GM12873 (cell line): ENCODE data around the gene MED10.

Experiments
- TF ChIP-seq, protein P1 (sequence below): IDR thresholded peaks from 2 replicates; pipeline ENCODE4 v1.5.1; 2012; ENCODE audit warnings: low read depth, mild to moderate bottlenecking, moderate library complexity, low read length, control low read depth; ENCODE audit not compliant: insufficient read depth; ENCODE audit errors: missing control alignments

Gene MED10

DNA sequence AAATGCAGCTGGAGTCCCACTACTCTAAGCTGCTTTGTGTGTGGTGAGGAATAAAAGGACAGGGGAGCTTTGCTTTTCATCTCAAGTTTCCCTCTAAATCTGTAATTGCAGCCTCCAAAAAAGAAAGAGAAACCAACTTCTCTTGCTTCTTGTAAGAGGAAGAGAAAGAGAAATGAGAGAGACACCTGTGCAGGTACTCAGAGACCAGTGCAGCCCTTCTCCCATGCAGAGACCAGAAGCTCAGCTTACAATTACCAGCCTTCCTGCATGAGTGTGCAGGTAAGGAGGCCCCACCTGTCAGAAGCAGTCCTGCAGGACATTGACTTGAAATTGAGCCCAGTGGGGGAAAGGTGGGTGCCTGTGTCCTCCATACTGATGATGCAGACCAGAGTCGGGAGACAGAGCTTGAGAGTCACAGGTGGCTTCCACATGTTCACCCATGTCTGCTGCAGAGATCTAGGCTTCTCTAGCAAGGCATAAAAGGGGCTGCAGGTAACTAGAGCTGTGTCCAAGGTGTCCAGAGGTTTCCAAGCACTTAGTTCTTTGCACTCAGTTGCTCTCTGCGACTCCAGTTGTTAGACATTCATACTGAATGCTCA, 15.3 kb upstream of the MED10 start:
- TF ChIP-seq, protein P1, sequence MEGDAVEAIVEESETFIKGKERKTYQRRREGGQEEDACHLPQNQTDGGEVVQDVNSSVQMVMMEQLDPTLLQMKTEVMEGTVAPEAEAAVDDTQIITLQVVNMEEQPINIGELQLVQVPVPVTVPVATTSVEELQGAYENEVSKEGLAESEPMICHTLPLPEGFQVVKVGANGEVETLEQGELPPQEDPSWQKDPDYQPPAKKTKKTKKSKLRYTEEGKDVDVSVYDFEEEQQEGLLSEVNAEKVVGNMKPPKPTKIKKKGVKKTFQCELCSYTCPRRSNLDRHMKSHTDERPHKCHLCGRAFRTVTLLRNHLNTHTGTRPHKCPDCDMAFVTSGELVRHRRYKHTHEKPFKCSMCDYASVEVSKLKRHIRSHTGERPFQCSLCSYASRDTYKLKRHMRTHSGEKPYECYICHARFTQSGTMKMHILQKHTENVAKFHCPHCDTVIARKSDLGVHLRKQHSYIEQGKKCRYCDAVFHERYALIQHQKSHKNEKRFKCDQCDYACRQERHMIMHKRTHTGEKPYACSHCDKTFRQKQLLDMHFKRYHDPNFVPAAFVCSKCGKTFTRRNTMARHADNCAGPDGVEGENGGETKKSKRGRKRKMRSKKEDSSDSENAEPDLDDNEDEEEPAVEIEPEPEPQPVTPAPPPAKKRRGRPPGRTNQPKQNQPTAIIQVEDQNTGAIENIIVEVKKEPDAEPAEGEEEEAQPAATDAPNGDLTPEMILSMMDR: no peak

DNA sequence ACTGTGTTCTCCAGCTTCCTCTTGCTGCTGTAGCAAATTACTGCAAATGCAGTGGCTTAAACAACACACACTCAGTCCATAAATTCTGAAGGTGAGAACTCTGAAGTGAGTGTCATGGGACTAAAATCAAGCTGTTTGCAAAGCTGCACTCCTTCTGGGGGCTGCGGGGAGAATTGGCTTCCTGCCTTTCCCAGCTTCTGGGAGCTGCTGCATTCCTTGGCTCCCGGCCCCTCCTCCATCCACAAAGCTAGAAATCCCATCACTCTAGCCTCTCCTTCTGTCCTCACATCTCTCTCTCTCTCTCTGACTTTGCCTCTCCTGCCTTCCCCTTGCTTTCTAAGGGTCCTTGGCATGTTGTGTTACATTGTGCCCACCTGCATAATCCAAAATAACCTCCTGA, 14.2 kb upstream of the MED10 start:
- TF ChIP-seq, protein P1: no peak

DNA sequence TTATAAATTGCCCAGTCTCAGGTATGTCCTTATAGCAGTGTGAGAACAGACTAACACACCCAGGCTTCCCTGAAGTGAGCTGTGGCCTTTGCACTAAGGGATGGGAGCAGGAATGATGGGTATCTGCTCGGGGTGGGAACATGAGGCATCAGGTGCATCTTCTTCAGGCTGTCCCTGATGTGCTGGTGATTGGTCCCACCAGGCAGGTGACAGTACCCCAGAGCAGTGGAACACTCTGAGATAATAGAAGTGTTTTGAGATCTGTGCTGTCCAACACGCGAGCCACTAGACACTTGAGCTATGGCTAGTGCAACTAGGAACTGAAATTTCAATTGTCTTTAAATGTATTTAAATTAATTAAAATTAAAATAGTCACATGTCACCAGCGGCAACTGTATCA, 12.8 kb upstream of the MED10 start:
- TF ChIP-seq, protein P1: no peak

DNA sequence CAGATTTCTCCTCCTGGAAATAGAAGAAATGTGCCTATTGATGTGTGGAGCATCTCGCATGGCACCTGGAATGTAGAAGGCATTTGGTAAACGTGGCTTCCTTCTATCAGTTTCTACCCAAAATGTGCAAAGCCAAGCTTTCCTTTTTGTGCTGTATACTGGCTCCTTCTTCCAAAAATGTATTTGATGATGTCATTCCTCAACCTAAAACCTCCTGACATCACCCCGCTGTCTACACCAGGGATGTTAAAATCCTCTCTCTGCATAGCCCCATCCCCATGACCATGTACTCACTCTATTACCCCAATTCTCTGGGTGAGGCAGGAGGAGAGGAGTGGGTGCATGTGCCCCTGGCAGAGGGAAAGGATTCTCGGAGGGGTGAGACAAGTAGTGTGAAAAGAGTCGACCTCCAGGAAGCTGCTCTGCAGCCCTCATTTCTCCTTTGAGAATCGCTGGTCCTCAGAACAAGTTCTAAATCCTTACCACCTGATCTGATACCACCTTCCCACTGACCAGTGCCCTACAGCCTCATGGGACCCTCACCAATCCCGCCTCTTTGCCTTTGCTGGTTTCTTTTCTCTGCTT, 11.7 kb upstream of the MED10 start:
- TF ChIP-seq, protein P1: no peak

DNA sequence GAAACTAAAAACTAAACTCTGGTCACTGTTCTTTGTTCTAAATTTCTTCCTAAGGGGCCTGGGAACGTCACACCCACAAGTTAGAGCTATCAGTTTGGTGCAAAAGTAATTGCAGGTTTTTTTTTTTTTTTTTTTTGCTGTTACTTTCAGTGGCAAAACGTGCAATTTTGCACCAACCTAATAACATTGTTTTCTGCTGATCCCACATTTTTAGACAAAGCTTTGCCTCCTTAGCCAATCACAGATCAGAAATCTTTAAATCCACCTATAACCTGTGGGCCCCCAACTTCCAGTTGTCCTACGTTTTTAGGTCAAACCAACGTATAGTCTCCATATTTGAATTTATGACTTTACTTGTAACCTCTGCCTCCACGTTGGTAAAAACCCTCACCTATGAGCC, 11.1 kb upstream of the MED10 start:
- TF ChIP-seq, protein P1: no peak

DNA sequence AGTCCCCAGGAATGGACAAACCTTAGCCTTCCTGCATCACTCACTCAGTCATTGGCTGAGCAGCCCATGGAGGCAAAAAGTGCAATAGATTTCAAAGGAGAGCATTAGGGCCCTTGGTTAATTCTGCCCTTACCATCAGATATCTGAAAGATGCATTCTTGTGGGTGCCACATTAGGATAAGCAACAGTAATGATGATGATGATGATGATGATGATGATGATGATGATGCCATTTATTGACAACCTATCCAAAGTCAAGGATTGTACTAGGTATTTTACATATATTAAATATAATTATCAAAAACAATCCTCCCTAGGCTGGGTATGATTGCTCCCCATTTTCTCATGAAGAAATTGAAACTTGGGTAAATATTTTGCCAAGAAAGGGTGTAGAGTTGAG, 9.6 kb upstream of the MED10 start:
- TF ChIP-seq, protein P1: no peak

DNA sequence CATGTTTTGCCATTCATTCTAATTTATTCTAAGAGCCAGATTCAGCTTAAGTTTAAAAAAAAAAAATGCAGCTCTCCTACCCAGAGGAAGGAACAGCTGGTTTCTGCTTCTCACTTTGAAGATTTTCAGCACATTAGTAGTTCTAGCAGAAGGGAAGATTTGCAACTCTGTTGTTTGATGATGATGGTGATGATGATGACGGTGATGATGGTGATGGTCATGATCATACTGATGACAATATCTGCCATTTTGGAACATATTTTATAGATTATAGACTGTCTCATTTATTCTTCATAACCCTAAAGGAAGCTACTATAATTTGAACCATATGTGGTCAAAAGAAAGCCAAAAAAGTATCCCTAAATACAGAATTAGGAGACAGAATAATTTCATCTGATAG, 7.9 kb upstream of the MED10 start:
- TF ChIP-seq, protein P1: no peak
